HEK293 (cell line): ENCODE results near the gene AQP9.

Experiments used
- CTCF ChIA-PET: fragments of 350-600 bp; formaldehyde crosslinking; extraction: SDS; loops from one replicate; lab custom pipeline; 2021; ENCODE audit warnings: antibody characterized with exemption; lab: Yijun Ruan, JAX
- POLR2A ChIA-PET: fragments of 300-600 bp; formaldehyde crosslinking; extraction: SDS; loops from one replicate; lab custom pipeline; 2020; ENCODE audit warnings: antibody characterized with exemption, inconsistent platforms; lab: Yijun Ruan, JAX
- H3K27ac ChIP-seq: fragments of 200-500 bp; sonication (Bioruptor generic); 2 replicates; pipeline ENCODE4 v1.5.1; 2014; ENCODE audit warnings: low read depth, low read length, control low read depth, inconsistent platforms; ENCODE audit errors: extremely low read depth
- H3K36me3 ChIP-seq, 2 experiments: fragments of 200-500 bp in 1 of 2; sonication (Bioruptor generic) in 1 of 2; 1 replicate in 1 of 2; 2 replicates in 1 of 2; pipeline ENCODE4 v1.5.1; 2014 to 2017; ENCODE audit warnings: inconsistent platforms in 2 of 2, low read length in 2 of 2; ENCODE audit not compliant: control insufficient read depth in 2 of 2, insufficient read depth in 1 of 2
- H3K4me1 ChIP-seq: fragments of 200-500 bp; sonication (Bioruptor generic); 2 replicates; pipeline ENCODE4 v1.5.1; 2014; ENCODE audit warnings: mild to moderate bottlenecking, low read length, inconsistent platforms; ENCODE audit not compliant: control insufficient read depth, insufficient read depth
- H3K4me3 ChIP-seq: 2 replicates; pipeline ENCODE4 v1.5.1; 2011; ENCODE audit warnings: low read depth, mild to moderate bottlenecking, control low read depth, low read length, moderate library complexity
- H3K9me3 ChIP-seq: fragments of 200-500 bp; sonication (Bioruptor generic); 2 replicates; pipeline ENCODE4 v1.5.1; 2014; ENCODE audit warnings: low read depth, low read length, inconsistent platforms; ENCODE audit not compliant: control insufficient read depth, insufficient read depth
- BCL11A ChIP-seq: fragments of 450-650 bp; formaldehyde crosslinking; IDR thresholded peaks from 2 replicates; pipeline ENCODE4 v1.5.1; 2016; ENCODE audit warnings: low read depth, missing biosample characterization, missing genetic modification characterization
- GLIS1 ChIP-seq: fragments of 450-650 bp; formaldehyde crosslinking; IDR thresholded peaks from 2 replicates; pipeline ENCODE4 v1.5.1; 2016; ENCODE audit warnings: missing biosample characterization, missing genetic modification characterization
- KLF7 ChIP-seq: fragments of 450-650 bp; formaldehyde crosslinking; IDR thresholded peaks from 2 replicates; pipeline ENCODE4 v1.5.1; 2016; ENCODE audit warnings: missing biosample characterization, missing genetic modification characterization, borderline replicate concordance
- SCRT1 ChIP-seq: fragments of 450-650 bp; formaldehyde crosslinking; IDR thresholded peaks from 2 replicates; pipeline ENCODE4 v1.5.1; 2016; ENCODE audit warnings: missing biosample characterization, missing genetic modification characterization, borderline replicate concordance
- SP2 ChIP-seq: fragments of 450-650 bp; formaldehyde crosslinking; IDR thresholded peaks from 2 replicates; pipeline ENCODE4 v1.5.1; 2016; ENCODE audit warnings: missing biosample characterization, missing genetic modification characterization
- YY1 ChIP-seq: fragments of 450-650 bp; formaldehyde crosslinking; IDR thresholded peaks from 2 replicates; pipeline ENCODE4 v1.5.1; 2018; ENCODE audit warnings: missing biosample characterization, missing genetic modification characterization
- ZBTB10 ChIP-seq: fragments of 450-650 bp; formaldehyde crosslinking; IDR thresholded peaks from 2 replicates; pipeline ENCODE4 v1.5.1; 2016; ENCODE audit warnings: missing biosample characterization, missing genetic modification characterization
- ZNF112 ChIP-seq: fragments of 450-650 bp; formaldehyde crosslinking; IDR thresholded peaks from 2 replicates; pipeline ENCODE4 v1.5.0; 2017; ENCODE audit warnings: missing biosample characterization, missing genetic modification characterization
- ZNF132 ChIP-seq: fragments of 450-650 bp; formaldehyde crosslinking; IDR thresholded peaks from 2 replicates; pipeline ENCODE4 v1.5.1; 2017; ENCODE audit warnings: missing biosample characterization, missing genetic modification characterization, borderline replicate concordance
- ZNF157 ChIP-seq: fragments of 450-650 bp; formaldehyde crosslinking; IDR thresholded peaks from 2 replicates; pipeline ENCODE4 v1.5.1; 2016; ENCODE audit warnings: missing biosample characterization, missing genetic modification characterization
- ZNF184 ChIP-seq: fragments of 450-650 bp; IDR thresholded peaks from 2 replicates; pipeline ENCODE4 v1.5.1; 2018; ENCODE audit warnings: missing biosample characterization, mild to moderate bottlenecking, missing genetic modification characterization
- ZNF24 ChIP-seq: fragments of 450-650 bp; formaldehyde crosslinking; IDR thresholded peaks from 2 replicates; pipeline ENCODE4 v1.5.1; 2016; ENCODE audit warnings: missing biosample characterization, missing genetic modification characterization
- ZNF280D ChIP-seq: fragments of 450-650 bp; formaldehyde crosslinking; IDR thresholded peaks from 2 replicates; pipeline ENCODE4 v1.5.1; 2016; ENCODE audit warnings: missing biosample characterization, missing genetic modification characterization
- ZNF292 ChIP-seq: fragments of 450-650 bp; formaldehyde crosslinking; IDR thresholded peaks from 2 replicates; pipeline ENCODE4 v1.5.1; 2016; ENCODE audit warnings: low read depth, missing biosample characterization, missing genetic modification characterization, borderline replicate concordance
- ZNF366 ChIP-seq: fragments of 450-650 bp; formaldehyde crosslinking; conservative IDR thresholded peaks from 2 replicates; pipeline ENCODE4 v1.5.1; 2016; ENCODE audit warnings: missing biosample characterization, missing genetic modification characterization
- ZNF391 ChIP-seq: fragments of 450-650 bp; formaldehyde crosslinking; IDR thresholded peaks from 2 replicates; pipeline ENCODE4 v1.5.1; 2016; ENCODE audit warnings: low read depth, missing biosample characterization, missing genetic modification characterization, borderline replicate concordance
- ZNF501 ChIP-seq: fragments of 450-650 bp; formaldehyde crosslinking; IDR thresholded peaks from 2 replicates; pipeline ENCODE4 v1.5.1; 2016; ENCODE audit warnings: missing biosample characterization, missing genetic modification characterization
- ZNF514 ChIP-seq: fragments of 450-650 bp; formaldehyde crosslinking; IDR thresholded peaks from 2 replicates; pipeline ENCODE4 v1.5.1; 2016; ENCODE audit warnings: missing biosample characterization, missing genetic modification characterization
- ZNF529 ChIP-seq: fragments of 450-650 bp; formaldehyde crosslinking; IDR thresholded peaks from 2 replicates; pipeline ENCODE4 v1.5.1; 2017; ENCODE audit warnings: missing genetic modification characterization, missing biosample characterization; ENCODE audit not compliant: insufficient replicate concordance
- ZNF558 ChIP-seq: fragments of 450-650 bp; formaldehyde crosslinking; IDR thresholded peaks from 2 replicates; pipeline ENCODE4 v1.5.1; 2016; ENCODE audit warnings: missing biosample characterization, missing genetic modification characterization
- ZNF677 ChIP-seq: fragments of 450-650 bp; IDR thresholded peaks from 2 replicates; pipeline ENCODE4 v1.5.0; 2018; ENCODE audit warnings: missing biosample characterization, mild to moderate bottlenecking, missing genetic modification characterization, moderate library complexity
- TF ChIP-seq, protein P1 (sequence below): fragments of 450-650 bp; formaldehyde crosslinking; IDR thresholded peaks from 2 replicates; pipeline ENCODE4 v1.5.1; 2016; ENCODE audit warnings: missing biosample characterization, missing genetic modification characterization
- TF ChIP-seq, protein P2 (sequence below): fragments of 450-650 bp; formaldehyde crosslinking; IDR thresholded peaks from 2 replicates; pipeline ENCODE4 v1.5.0; 2017; ENCODE audit warnings: missing biosample characterization, missing genetic modification characterization, borderline replicate concordance

Gene AQP9

DNA sequence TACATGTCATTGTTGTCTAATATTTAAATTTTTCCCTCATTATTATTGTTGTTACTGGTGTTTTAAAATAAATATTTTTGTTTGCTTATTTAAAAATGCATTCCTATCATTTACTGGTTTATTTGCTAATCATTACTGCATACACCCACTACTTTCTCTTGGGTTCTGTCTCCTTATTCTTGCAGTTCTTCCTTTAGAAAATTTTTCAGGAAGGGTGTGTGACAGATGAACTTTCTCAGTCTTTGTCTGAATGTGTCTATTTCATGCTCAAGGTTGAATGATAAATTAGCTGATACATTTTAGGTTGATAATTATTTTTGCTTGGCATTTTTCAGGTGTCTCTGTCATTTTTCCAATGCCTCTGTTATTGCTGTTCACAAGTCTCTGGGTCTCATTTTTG lies 7.4 kb downstream of the AQP9 start:
- TF ChIP-seq, protein P1, sequence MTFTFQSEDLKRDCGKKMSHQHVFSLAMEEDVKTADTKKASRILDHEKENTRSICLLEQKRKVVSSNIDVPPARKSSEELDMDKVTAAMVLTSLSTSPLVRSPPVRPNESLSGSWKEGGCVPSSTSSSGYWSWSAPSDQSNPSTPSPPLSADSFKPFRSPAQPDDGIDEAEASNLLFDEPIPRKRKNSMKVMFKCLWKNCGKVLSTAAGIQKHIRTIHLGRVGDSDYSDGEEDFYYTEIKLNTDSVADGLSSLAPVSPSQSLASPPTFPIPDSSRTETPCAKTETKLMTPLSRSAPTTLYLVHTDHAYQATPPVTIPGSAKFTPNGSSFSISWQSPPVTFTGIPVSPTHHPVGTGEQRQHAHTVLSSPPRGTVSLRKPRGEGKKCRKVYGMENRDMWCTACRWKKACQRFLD = no peak
- TF ChIP-seq ZNF280D (tag by site-specific recombination) = no peak
- TF ChIP-seq SP2 (tag by site-specific recombination) = no peak
- TF ChIP-seq ZNF529 (tag by site-specific recombination) = no peak
- TF ChIP-seq ZNF24 = no peak
- no peak for TF ChIP-seq ZNF501 (tag by site-specific recombination)
- TF ChIP-seq ZBTB10 (tag by site-specific recombination) = no peak
- ChIA-PET POLR2A (no interaction called here), CTCF (no interaction called here)
- H3K9me3 ChIP-seq = no peaks in the 10 kb centered on the region
- H3K36me3 ChIP-seq = no peaks in the 10 kb centered on the region
- H3K27ac ChIP-seq = no peak overlapping the region
- no peak overlapping the region for H3K4me3 ChIP-seq
- peaks cover 3% of the 10 kb centered on the region; the same call in 1 of the 2 replicates for H3K4me1 ChIP-seq

DNA sequence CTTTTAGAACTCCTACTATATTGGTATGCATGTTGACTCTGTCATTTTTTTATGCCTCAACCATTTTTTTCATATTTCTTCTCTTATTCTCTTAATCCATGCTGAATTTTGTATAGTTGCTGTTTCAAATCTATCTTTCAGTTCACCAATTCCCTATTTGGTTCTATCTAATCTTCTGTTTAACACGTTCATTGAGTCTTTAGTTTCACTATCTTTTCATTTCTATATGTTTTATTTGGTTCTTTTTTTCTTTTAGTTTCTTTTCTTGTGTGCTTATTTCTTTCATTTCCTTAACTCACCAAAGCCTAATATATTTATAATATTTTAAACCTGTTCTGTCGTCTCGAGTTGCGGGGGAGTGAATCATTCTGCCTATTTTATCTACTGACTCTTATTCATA lies 8.0 kb downstream of the AQP9 start:
- no peak for TF ChIP-seq ZNF514
- no peak for TF ChIP-seq SCRT1 (tag by site-specific recombination)
- no peak for TF ChIP-seq ZNF677 (tag by site-specific recombination)
- TF ChIP-seq ZNF132 (tag by site-specific recombination) = no peak
- TF ChIP-seq ZNF157 (tag by site-specific recombination) = no peak
- TF ChIP-seq ZNF112 (tag by site-specific recombination) = no peak
- TF ChIP-seq ZNF292 = no peak
- TF ChIP-seq ZNF558 (tag by site-specific recombination) = no peak
- TF ChIP-seq ZNF24 = no peak
- TF ChIP-seq ZNF366 = no peak
- TF ChIP-seq KLF7 (tag by site-specific recombination) = no peak
- TF ChIP-seq ZNF391 (tag by site-specific recombination) = no peak
- TF ChIP-seq BCL11A (tag by site-specific recombination) = no peak
- TF ChIP-seq GLIS1 (tag by site-specific recombination) = no peak
- TF ChIP-seq, protein P2, sequence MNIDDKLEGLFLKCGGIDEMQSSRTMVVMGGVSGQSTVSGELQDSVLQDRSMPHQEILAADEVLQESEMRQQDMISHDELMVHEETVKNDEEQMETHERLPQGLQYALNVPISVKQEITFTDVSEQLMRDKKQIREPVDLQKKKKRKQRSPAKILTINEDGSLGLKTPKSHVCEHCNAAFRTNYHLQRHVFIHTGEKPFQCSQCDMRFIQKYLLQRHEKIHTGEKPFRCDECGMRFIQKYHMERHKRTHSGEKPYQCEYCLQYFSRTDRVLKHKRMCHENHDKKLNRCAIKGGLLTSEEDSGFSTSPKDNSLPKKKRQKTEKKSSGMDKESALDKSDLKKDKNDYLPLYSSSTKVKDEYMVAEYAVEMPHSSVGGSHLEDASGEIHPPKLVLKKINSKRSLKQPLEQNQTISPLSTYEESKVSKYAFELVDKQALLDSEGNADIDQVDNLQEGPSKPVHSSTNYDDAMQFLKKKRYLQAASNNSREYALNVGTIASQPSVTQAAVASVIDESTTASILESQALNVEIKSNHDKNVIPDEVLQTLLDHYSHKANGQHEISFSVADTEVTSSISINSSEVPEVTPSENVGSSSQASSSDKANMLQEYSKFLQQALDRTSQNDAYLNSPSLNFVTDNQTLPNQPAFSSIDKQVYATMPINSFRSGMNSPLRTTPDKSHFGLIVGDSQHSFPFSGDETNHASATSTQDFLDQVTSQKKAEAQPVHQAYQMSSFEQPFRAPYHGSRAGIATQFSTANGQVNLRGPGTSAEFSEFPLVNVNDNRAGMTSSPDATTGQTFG = no peak
- no peak for TF ChIP-seq YY1 (tag by site-specific recombination)
- TF ChIP-seq ZNF184 (tag by site-specific recombination) = no peak
- TF ChIP-seq, all 188 proteins: peak for 0
- no peaks in the 10 kb centered on the region for H3K9me3 ChIP-seq
- no peak overlapping the region for H3K4me3 ChIP-seq
- CTCF ChIA-PET = no interaction called here
- peaks cover 3% of the 10 kb centered on the region; the same call in 1 of the 2 replicates for H3K4me1 ChIP-seq
- POLR2A ChIA-PET = no interaction called here
- no peaks in the 10 kb centered on the region for H3K36me3 ChIP-seq
- H3K27ac ChIP-seq = no peak overlapping the region
